ENCODE data around the gene CA11. TPM values are rescaled to one million over a fixed set of nuclear protein-coding genes. Genes with fewer than 3 reads are reported as not detected.

CA11 gene
- total RNA-seq, 1 donor, result 2.3 TPM

DNA sequence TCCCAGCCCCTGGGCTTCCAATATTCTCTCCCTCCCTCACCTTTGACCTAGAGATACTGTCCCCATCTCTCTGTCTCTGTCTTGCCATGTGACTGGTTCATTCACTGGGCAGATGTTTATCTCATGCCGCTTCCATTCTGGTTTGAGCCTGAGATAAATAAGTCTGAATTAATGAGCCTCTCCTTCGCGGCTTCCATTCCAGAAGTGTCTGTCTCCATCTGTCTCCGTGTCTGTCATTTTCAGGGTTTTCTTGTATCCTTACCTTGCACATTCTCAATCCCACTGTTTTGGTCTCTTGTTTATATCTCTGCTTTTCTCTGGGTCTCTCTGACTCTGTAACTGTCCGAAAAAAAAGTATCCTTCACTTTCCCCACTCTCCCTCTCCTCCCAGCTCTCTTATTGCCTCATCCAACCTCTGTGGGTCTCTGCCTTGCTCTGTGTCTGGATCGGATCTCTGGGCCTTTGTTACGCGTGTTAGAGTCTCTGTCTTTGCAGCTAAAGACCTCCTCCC lies 22.4 kb downstream of the CA11 start:
- H3K4me3 ChIP-seq (ENCODE audit: low read depth, low read length), result peak overlapping the region; percentile 60
- TF ChIP-seq, protein P1, sequence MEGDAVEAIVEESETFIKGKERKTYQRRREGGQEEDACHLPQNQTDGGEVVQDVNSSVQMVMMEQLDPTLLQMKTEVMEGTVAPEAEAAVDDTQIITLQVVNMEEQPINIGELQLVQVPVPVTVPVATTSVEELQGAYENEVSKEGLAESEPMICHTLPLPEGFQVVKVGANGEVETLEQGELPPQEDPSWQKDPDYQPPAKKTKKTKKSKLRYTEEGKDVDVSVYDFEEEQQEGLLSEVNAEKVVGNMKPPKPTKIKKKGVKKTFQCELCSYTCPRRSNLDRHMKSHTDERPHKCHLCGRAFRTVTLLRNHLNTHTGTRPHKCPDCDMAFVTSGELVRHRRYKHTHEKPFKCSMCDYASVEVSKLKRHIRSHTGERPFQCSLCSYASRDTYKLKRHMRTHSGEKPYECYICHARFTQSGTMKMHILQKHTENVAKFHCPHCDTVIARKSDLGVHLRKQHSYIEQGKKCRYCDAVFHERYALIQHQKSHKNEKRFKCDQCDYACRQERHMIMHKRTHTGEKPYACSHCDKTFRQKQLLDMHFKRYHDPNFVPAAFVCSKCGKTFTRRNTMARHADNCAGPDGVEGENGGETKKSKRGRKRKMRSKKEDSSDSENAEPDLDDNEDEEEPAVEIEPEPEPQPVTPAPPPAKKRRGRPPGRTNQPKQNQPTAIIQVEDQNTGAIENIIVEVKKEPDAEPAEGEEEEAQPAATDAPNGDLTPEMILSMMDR (IDR thresholded peaks at IDR 0.05; ENCODE audit: insufficient read depth, low read length), result no peak
- no peak for DNase-seq (ENCODE audit: low read depth)

DNA sequence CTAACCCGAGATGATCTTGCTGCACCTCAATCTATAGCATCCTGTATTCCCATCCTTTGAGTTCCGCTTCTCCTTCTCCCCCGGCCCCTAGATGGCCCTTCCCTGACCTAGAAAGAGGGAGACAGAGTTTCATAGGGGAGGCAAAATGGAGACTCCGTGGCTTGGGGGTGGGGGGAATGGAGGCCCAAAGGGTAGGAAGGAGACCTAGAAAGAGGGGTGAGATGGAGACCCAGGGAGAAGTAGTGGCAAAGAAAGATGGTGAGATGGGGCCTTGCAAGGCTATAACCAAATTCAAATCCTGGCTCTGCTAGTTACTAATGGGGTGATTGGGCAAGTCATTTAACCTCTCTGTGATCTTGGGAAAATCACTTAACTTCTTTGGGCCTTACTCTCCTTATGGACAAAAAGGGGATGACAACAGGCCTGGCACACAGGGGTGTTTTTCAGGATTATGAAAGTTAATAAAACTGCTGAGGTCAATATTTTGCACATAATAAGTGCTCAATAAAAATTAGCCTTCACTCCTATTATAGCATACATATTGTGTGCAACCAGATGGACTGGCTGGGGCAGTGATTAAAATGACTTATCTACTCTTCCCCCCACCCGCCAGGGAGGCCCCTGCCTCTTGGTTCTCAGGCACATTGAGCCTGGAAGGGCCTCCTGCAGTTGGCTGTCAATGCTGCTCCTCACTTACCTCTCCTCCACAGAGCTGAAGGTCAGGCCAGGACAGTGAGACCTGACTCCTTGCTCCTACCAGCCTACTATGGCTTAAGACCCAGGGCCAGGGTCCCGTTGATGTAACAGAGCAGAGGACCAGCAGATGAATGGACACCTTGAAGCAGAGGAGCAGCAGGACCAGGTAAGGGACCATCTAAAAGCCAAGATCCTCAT lies 26.0 kb downstream of the CA11 start:
- DNase-seq (ENCODE audit: low read depth), result no peak
- H3K4me3 ChIP-seq (ENCODE audit: low read depth, low read length), result peak overlapping the region; percentile 74
- TF ChIP-seq, protein P1 (IDR thresholded peaks at IDR 0.05; ENCODE audit: insufficient read depth, low read length), result no peak

DNA sequence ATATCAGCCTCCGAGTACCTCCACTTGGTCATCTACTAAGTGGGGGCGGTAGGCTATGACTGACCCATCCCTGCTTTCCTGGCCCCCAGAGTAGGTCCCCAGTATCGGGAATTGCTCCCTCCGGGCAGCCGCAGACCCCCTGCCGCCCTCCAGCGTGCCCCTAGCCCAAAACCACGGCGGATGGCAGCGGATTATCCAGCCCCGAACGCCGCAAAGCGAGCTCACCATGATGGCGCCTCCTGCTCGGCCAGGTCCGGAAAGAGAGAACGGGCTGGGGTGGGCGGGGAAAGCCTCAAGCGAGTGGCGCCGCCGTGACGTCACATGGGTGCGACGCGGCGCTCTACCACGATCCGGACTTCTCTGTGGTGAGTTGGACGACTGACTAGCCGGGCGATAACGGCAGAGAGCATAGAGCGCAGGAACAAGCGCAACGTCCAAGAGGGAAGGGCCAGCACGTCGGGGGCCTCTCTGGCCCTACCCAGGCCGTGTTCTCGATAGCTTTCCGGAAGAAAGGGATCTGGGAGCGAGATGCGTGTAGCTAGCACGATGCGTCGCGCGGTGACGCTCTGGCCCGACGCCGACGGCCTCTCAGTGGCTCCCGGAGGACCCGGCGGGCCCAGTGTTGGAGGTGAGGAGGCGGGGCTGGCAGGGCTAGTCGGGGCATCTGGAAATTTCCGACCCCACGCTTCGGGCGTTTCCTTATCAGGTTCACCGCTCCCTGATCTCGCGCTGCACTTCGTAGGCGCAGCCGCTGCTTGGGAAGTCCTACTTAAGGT lies 26.9 kb downstream of the CA11 start, which contains the start of the genes RPL18 and SPHK2:
Gene RPL18 (minus strand): TSS at position 263 of the 776 bp plus-strand sequence. CDS start 35 bp downstream, at position 228.
Gene SPHK2 (plus strand): TSS at position 591 of the 776 bp plus-strand sequence. CDS start 1,009 bp downstream, outside the sequence.
- peak; percentile 100 for DNase-seq (ENCODE audit: low read depth)
- peak within 1 kb of the TSS; percentile 79 for H3K4me3 ChIP-seq (ENCODE audit: low read depth, low read length)
- TF ChIP-seq, protein P1 (IDR thresholded peaks at IDR 0.05; ENCODE audit: insufficient read depth, low read length), result no peak

DNA sequence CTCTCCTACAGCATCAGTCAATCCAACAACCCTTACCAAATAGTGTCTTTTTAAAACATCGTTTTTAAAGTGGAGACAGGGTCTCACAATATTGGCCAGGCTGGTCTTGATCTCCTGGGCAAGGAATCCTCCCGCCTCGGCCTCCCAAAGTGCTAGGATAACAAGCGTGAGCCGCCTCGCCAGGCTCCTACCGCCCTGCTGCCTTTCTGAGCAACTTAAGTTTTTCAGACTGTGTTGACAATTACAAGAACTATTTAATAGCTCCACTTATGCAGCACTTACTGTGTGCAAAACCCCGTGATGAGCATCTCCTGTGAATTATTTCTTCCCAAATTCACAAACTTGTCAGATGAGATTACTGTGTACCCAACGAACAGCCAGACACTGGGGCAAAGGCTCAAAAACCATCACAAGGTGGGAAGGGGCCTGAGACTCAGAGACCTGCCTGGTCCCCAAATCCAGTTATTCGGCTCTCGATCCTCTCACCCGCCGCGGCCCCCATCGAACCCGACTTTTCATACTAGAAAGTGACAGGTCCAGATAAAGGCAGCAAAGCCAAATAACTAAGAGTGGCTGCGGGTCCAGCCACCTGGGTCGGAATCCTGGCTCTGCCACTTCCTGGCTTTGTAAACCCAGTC lies 27.6 kb downstream of the CA11 start:
- no peak for DNase-seq (ENCODE audit: low read depth)
- H3K4me3 ChIP-seq (ENCODE audit: low read depth, low read length), result peak overlapping the region; percentile 79
- TF ChIP-seq, protein P1 (IDR thresholded peaks at IDR 0.05; ENCODE audit: insufficient read depth, low read length), result no peak

DNA sequence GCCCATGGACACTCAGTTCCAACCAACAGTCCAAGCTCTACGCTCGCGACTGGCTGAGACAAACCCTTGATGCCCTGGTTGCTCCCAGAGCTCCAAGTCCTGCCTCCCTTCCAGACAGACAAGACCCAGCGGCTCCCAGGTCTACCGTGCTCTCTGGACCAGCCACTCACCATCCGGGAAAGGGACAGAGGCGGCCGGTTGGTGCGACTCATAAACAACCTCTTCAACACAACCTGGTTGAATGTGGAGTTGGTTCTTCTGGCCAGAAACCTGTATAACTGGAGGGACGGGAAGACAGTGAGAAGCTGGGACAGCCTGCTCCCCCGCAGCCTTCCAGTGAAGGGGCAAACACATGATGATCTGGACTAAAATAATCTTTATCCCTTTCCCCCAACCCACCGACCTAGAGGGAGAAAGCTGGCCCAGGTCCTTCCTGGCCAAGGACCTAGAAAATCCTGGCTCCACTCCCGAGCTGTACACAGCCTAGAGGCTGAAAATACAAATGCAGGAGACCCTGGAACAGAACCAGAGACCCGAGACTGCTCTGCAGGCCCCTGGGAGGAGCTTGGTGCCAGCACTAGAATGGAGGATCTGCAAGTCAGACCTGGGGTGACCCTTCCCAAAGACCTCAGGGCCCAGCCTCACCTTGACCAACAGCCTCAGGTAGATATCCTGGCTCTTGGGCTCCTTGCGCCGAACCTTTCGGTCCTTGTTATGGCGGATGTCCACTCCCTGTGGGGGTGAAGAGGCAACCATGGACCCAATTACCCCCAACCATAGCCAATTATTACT lies 28.6 kb downstream of the CA11 start:
- H3K4me3 ChIP-seq (ENCODE audit: low read depth, low read length), result peak overlapping the region; percentile 79
- TF ChIP-seq, protein P1 (IDR thresholded peaks at IDR 0.05; ENCODE audit: insufficient read depth, low read length), result peak; percentile 37
- DNase-seq (ENCODE audit: low read depth), result peak; percentile 60

All from fibroblast of the aortic adventitia (primary cell).